IPS-15b (cell line): ENCODE results near the gene G3BP1.

Source experiments
- H3K27me3 ChIP-seq: one replicate; pipeline ENCODE4 v1.6.1; 2013; ENCODE audit warnings: low read length; ENCODE audit not compliant: control insufficient read depth, insufficient read depth
- H3K36me3 ChIP-seq: one replicate; pipeline ENCODE4 v1.6.1; 2013; ENCODE audit warnings: low read length; ENCODE audit not compliant: control insufficient read depth, insufficient read depth
- H3K4me1 ChIP-seq: one replicate; pipeline ENCODE4 v1.6.1; 2013; ENCODE audit warnings: mild to moderate bottlenecking, low read length; ENCODE audit not compliant: control insufficient read depth, insufficient read depth
- H3K4me3 ChIP-seq: one replicate; pipeline ENCODE4 v1.5.1; 2013; ENCODE audit warnings: low read depth, low read length
- H3K9ac ChIP-seq: one replicate; pipeline ENCODE4 v1.6.1; 2013; ENCODE audit warnings: low read depth, mild to moderate bottlenecking, low read length
- H3K9me3 ChIP-seq: one replicate; pipeline ENCODE4 v1.6.1; 2013; ENCODE audit warnings: mild to moderate bottlenecking, low read length; ENCODE audit not compliant: control insufficient read depth, insufficient read depth

G3BP1 gene

GRCh38 chr5:151805414-151806223, 33.9 kb downstream of the G3BP1 start:
- Histone ChIP-seq H3K9ac (no peak overlapping the region), H3K4me1 (no peaks in the 10 kb centered on the region), H3K9me3 (no peaks in the 10 kb centered on the region), H3K36me3 (peaks cover 19% of the 10 kb centered on the region), H3K27me3 (no peaks in the 10 kb centered on the region), H3K4me3 (no peak overlapping the region)

- no peak overlapping the region for H3K4me3 ChIP-seq
- H3K9ac ChIP-seq = no peak overlapping the region
- H3K9me3 ChIP-seq = no peaks in the 10 kb centered on the region
- peaks cover 11% of the 10 kb centered on the region for H3K36me3 ChIP-seq
- no peaks in the 10 kb centered on the region for H3K4me1 ChIP-seq
- no peaks in the 10 kb centered on the region for H3K27me3 ChIP-seq
These were observed 36.9 kb downstream of the G3BP1 start for GRCh38 chr5:151808451-151809169.

- Histone ChIP-seq H3K36me3 (peaks cover 5% of the 10 kb centered on the region), H3K9ac (no peak overlapping the region), H3K4me1 (peaks cover 3% of the 10 kb centered on the region), H3K4me3 (no peak overlapping the region), H3K27me3 (no peaks in the 10 kb centered on the region), H3K9me3 (no peaks in the 10 kb centered on the region)
These were observed 38.7 kb downstream of the G3BP1 start for GRCh38 chr5:151810449-151810848.

- Histone ChIP-seq H3K9ac (no peak overlapping the region), H3K27me3 (no peaks in the 10 kb centered on the region), H3K9me3 (no peaks in the 10 kb centered on the region), H3K36me3 (peaks cover 4% of the 10 kb centered on the region), H3K4me3 (no peak overlapping the region), H3K4me1 (peaks cover 3% of the 10 kb centered on the region)
These were observed 39.1 kb downstream of the G3BP1 start for GRCh38 chr5:151810897-151811296.

GRCh38 chr5:151811593-151812321, 40.0 kb downstream of the G3BP1 start:
- Histone ChIP-seq H3K4me3 (no peak overlapping the region), H3K27me3 (no peaks in the 10 kb centered on the region), H3K4me1 (peaks cover 3% of the 10 kb centered on the region), H3K36me3 (peaks cover 4% of the 10 kb centered on the region), H3K9me3 (no peaks in the 10 kb centered on the region), H3K9ac (no peak overlapping the region)

GRCh38 chr5:151812757-151813309, 41.1 kb downstream of the G3BP1 start:
- peaks cover 3% of the 10 kb centered on the region for H3K4me1 ChIP-seq
- no peaks in the 10 kb centered on the region for H3K27me3 ChIP-seq
- peaks cover 4% of the 10 kb centered on the region for H3K36me3 ChIP-seq
- H3K9me3 ChIP-seq = no peaks in the 10 kb centered on the region
- no peak overlapping the region for H3K9ac ChIP-seq
- H3K4me3 ChIP-seq = no peak overlapping the region

GRCh38 chr5:151815051-151815450, 43.3 kb downstream of the G3BP1 start:
- peaks cover 4% of the 10 kb centered on the region for H3K36me3 ChIP-seq

GRCh38 chr5:151819830-151820229, 48.1 kb downstream of the G3BP1 start:
- Histone ChIP-seq H3K9me3 (no peaks in the 10 kb centered on the region), H3K9ac (no peak overlapping the region), H3K27me3 (no peaks in the 10 kb centered on the region), H3K4me1 (peaks cover 3% of the 10 kb centered on the region), H3K36me3 (no peaks in the 10 kb centered on the region), H3K4me3 (no peak overlapping the region)

More at GRCh38 chr5:151815051-151815450, 43.3 kb downstream of the G3BP1 start:
- no peak overlapping the region for H3K9ac ChIP-seq
- H3K27me3 ChIP-seq = no peaks in the 10 kb centered on the region
- peaks cover 3% of the 10 kb centered on the region for H3K4me1 ChIP-seq
- no peak overlapping the region for H3K4me3 ChIP-seq
- no peaks in the 10 kb centered on the region for H3K9me3 ChIP-seq

GRCh38 chr5:151820271-151820670, 48.5 kb downstream of the G3BP1 start:
- Histone ChIP-seq H3K9ac (no peak overlapping the region), H3K4me1 (no peaks in the 10 kb centered on the region)

GRCh38 chr5:151820903-151821302, 49.1 kb downstream of the G3BP1 start:
- H3K36me3 ChIP-seq = no peaks in the 10 kb centered on the region
- no peak overlapping the region for H3K9ac ChIP-seq
- no peaks in the 10 kb centered on the region for H3K9me3 ChIP-seq
- H3K4me1 ChIP-seq = peaks cover 2% of the 10 kb centered on the region
- no peaks in the 10 kb centered on the region for H3K27me3 ChIP-seq
- H3K4me3 ChIP-seq = no peak overlapping the region

More at GRCh38 chr5:151820271-151820670, 48.5 kb downstream of the G3BP1 start:
- H3K9me3 ChIP-seq = no peaks in the 10 kb centered on the region
- H3K36me3 ChIP-seq = no peaks in the 10 kb centered on the region
- H3K4me3 ChIP-seq = no peak overlapping the region
- H3K27me3 ChIP-seq = no peaks in the 10 kb centered on the region

- Histone ChIP-seq H3K36me3 (no peaks in the 10 kb centered on the region), H3K4me3 (no peak overlapping the region), H3K9me3 (no peaks in the 10 kb centered on the region), H3K9ac (no peak overlapping the region), H3K27me3 (no peaks in the 10 kb centered on the region), H3K4me1 (peaks cover 2% of the 10 kb centered on the region)
These were observed 50.4 kb downstream of the G3BP1 start for GRCh38 chr5:151822141-151822540.
